K562 (cell line): ENCODE results near the gene DUSP23. TPM values are rescaled to one million over a fixed set of nuclear protein-coding genes. Genes with fewer than 3 reads are reported as not detected.

Experiments used
- ATAC-seq: fragments of 200-7000 bp; cut with Tn5 transposase; 3 replicates; pipeline ENCODE4 v1.9.1; 2020; ENCODE audit warnings: moderate library complexity
- BruUV-seq: library from RNA; stranded (reverse); fragments of 400-500 nt; replicated peaks from 2 replicates; lab custom pipeline; 2021; lab: Mats Ljungman, UMichigan
- CTCF ChIA-PET: fragments of 300-600 bp; formaldehyde crosslinking; extraction: SDS; loops from one replicate; lab custom pipeline; 2021; ENCODE audit warnings: low intra/inter-chr PET ratio; lab: Yijun Ruan, JAX
- POLR2A ChIA-PET: fragments of 300-600, 350-650 bp; sonication (Branson Sonifier 250); formaldehyde crosslinking; extraction: SDS; loops from one replicate; lab custom pipeline; 2021; ENCODE audit warnings: antibody characterized with exemption, inconsistent platforms; lab: Yijun Ruan, JAX
- DNase-seq, 4 experiments: peaks; one replicate each; pipeline versions ENCODE4 v3.0.0 to v3.0.0-alpha.2; 2011 to 2018; ENCODE audit warnings: low spot score in 3 of 4, mixed read lengths in 3 of 4; ENCODE audit errors: extremely low read depth in 1 of 4
- FAIRE-seq: peaks from 2 replicates; lab custom pipeline; 2011; peaks lifted over from hg19 to GRCh38; lab: Jason Lieb, UNC
- H2AFZ ChIP-seq: 2 replicates; pipeline ENCODE4 v1.6.0; 2011; ENCODE audit warnings: low read depth, low read length, control low read depth, inconsistent platforms
- H3K27ac ChIP-seq: fragments of 200-600 bp; 3 replicates; pipeline ENCODE4 v1.8.0; 2011; ENCODE audit warnings: low read depth, mild to moderate bottlenecking, control low read depth, inconsistent platforms, low read length, moderate library complexity, mixed read lengths; ENCODE audit errors: extremely low read depth
- H3K27me3 ChIP-seq, 2 experiments: fragments of 300-600 bp in 1 of 2; 2 replicates in 1 of 2; 3 replicates in 1 of 2; pipeline versions ENCODE4 v1.6.0 to v1.8.0; 2011; ENCODE audit warnings: inconsistent platforms in 2 of 2, low read length in 2 of 2, mild to moderate bottlenecking in 1 of 2, mixed read lengths in 1 of 2, moderate library complexity in 1 of 2; ENCODE audit not compliant: control insufficient read depth in 2 of 2, insufficient read depth in 2 of 2
- H3K36me3 ChIP-seq: fragments of 300-600 bp; 3 replicates; pipeline ENCODE4 v1.8.0; 2011; ENCODE audit warnings: mild to moderate bottlenecking, low read length, inconsistent platforms; ENCODE audit not compliant: control insufficient read depth, insufficient read depth
- H3K4me1 ChIP-seq, 2 experiments: fragments of 200-600 bp in 1 of 2; replicated peaks in 1 of 2; 2 replicates in 1 of 2; 3 replicates in 1 of 2; pipeline versions ENCODE4 v1.5.1 to v1.8.0; 2011; ENCODE audit warnings: inconsistent platforms in 2 of 2, low read length in 2 of 2, mild to moderate bottlenecking in 1 of 2, mixed read lengths in 1 of 2, moderate library complexity in 1 of 2; ENCODE audit not compliant: control insufficient read depth in 2 of 2, insufficient read depth in 2 of 2
- H3K4me2 ChIP-seq: 2 replicates; pipeline ENCODE4 v1.6.1; 2011; ENCODE audit warnings: low read length, control low read depth, inconsistent platforms, mixed read lengths; ENCODE audit not compliant: insufficient read depth
- H3K4me3 ChIP-seq: fragments of 200-600 bp; sonication (generic), shearing (Covaris generic); 2 replicates; pipeline ENCODE4 v1.5.1; 2016; ENCODE audit warnings: control low read depth, inconsistent platforms
- H3K79me2 ChIP-seq: fragments of 200-600 bp; 3 replicates; pipeline ENCODE4 v1.8.0; 2011; ENCODE audit warnings: low read length, inconsistent platforms; ENCODE audit not compliant: control insufficient read depth, insufficient read depth
- H3K9ac ChIP-seq, 2 experiments: 2 replicates each; pipeline versions ENCODE4 v1.6.0 to v1.6.1; 2011; ENCODE audit warnings: low read depth in 2 of 2, low read length in 2 of 2, control low read depth in 1 of 2, inconsistent platforms in 1 of 2, mild to moderate bottlenecking in 1 of 2, mixed read lengths in 1 of 2; ENCODE audit not compliant: insufficient read depth in 1 of 2
- H3K9me1 ChIP-seq: one replicate; pipeline ENCODE4 v1.6.0; 2011; ENCODE audit warnings: inconsistent platforms, mild to moderate bottlenecking, low read length, moderate library complexity; ENCODE audit not compliant: control insufficient read depth, insufficient read depth
- H3K9me3 ChIP-seq: replicated peaks from 2 replicates; pipeline ENCODE4 v1.5.1; 2011; ENCODE audit warnings: low read depth, low read length, inconsistent platforms; ENCODE audit not compliant: control insufficient read depth, insufficient read depth
- H4K20me1 ChIP-seq: replicated peaks from 2 replicates; pipeline ENCODE4 v1.6.1; 2011; ENCODE audit warnings: low read length, inconsistent platforms, mixed read lengths; ENCODE audit not compliant: control insufficient read depth, insufficient read depth
- ELF1 ChIP-seq: fragments of 200-800 bp; sonication (Bioruptor generic); IDR thresholded peaks from 2 replicates; pipeline ENCODE4 v1.6.1; 2016; ENCODE audit warnings: missing genetic modification characterization, missing compliant biosample characterization
- RFX1 ChIP-seq: fragments of 450-650 bp; IDR thresholded peaks from 2 replicates; pipeline ENCODE4 v1.6.1; 2016; ENCODE audit warnings: mild to moderate bottlenecking, moderate library complexity
- ZNF282 ChIP-seq: sonication (generic); formaldehyde crosslinking; IDR thresholded peaks from 2 replicates; pipeline ENCODE4 v1.8.1; 2023; ENCODE audit warnings: missing genetic modification reagents
- WGBS: fragments of 100-300 bp; shearing (Covaris generic); methylation state at CpG from one replicate; pipeline ENCODE4 v1.1.6; 2016; ENCODE audit warnings: low coverage, mixed read lengths; ENCODE audit not compliant: insufficient coverage; ENCODE audit errors: missing lambda C conversion rate; 5-methylcytosine and 5-hydroxymethylcytosine counted together
- in situ Hi-C: fragments of 300-500 bp; cut with MboI; formaldehyde crosslinking; loops from 4 replicates; pipeline ENCODE4 v1.15.0; 2018; ENCODE audit warnings: inconsistent platforms, mixed read lengths
- intact Hi-C: fragments of 100-400 bp; cut with micrococcal nuclease; formaldehyde crosslinking; loops from 2 replicates; pipeline ENCODE4 v1.14.2; 2022
- polyA plus RNA-seq, 8 experiments: library from polyadenylated mRNA; depleted of rRNA in 4 of 8; stranded (reverse) in 5 of 8; unstranded in 3 of 8; fragments of >200 nt; fragmentation: Nextera tagmentation in 2 of 8; fragmentation: Illumina TruSeq in 1 of 8; extraction: Ambion mirVana in 2 of 8; extraction: Trizol in 1 of 8; gene quantifications; 2 replicates each; pipeline versions ENCODE4 v1.2.1 to v1.2.3, GENCODE V29; 2011 to 2014; ENCODE audit warnings: inconsistent platforms in 1 of 8, missing spikeins in 1 of 8
- total RNA-seq, 7 experiments: library from RNA; depleted of rRNA in 6 of 7; stranded (reverse); fragments of >200 nt in 6 of 7; fragmentation: Illumina TruSeq in 2 of 7; extraction: Trizol in 2 of 7; gene quantifications; 2 replicates each; pipeline versions ENCODE4 v1.2.1 to v1.2.3, GENCODE V29; 2011 to 2021; ENCODE audit warnings: low replicate concordance in 1 of 7

DUSP23 gene
- total and polyA plus RNA-seq, 9 of the 15 experiments (the other 6 are each of a cell fraction or from before 2014, with no cell fraction given): 1.0 to 34.8 (median 13.7) TPM

- intact Hi-C loops (no loop called here), in situ Hi-C loops (no loop called here)
- Histone ChIP-seq H3K27ac (no peak overlapping the region), H3K4me2 (no peak overlapping the region), H4K20me1 (no peaks in the 10 kb centered on the region), H3K9me3 (no peaks in the 10 kb centered on the region), H3K4me1 (no peaks in the 10 kb centered on the region), H3K9me1 (no peaks in the 10 kb centered on the region), H3K27me3 (no peaks in the 10 kb centered on the region), H3K79me2 (no peaks in the 10 kb centered on the region), H3K9ac (no peak overlapping the region), H3K36me3 (no peaks in the 10 kb centered on the region), H3K4me3 (no peak overlapping the region), H2AFZ (no peak overlapping the region)
- ChIA-PET POLR2A (no interaction called here), CTCF (no interaction called here)
- no peak for TF ChIP-seq ELF1 (tag)
- TF ChIP-seq RFX1: peak; percentile 9; the same call in 1 of the 2 replicates
- 5% methylated on average over 4 of the region's 4 CpGs for WGBS
- DNase-seq (no peak), ATAC-seq (no peak), FAIRE-seq (no peak)
- no TSS peak for BruUV-seq
Observed at GRCh38 chr1:159737238-159737916, 43.4 kb upstream of the DUSP23 start.

- Histone ChIP-seq H3K4me2 (no peak overlapping the region), H3K4me3 (no peak overlapping the region), H3K4me1 (no peaks in the 10 kb centered on the region), H3K9ac (no peak overlapping the region), H3K79me2 (no peaks in the 10 kb centered on the region), H3K9me3 (no peaks in the 10 kb centered on the region), H3K27me3 (no peaks in the 10 kb centered on the region), H4K20me1 (no peaks in the 10 kb centered on the region), H2AFZ (no peak overlapping the region), H3K9me1 (no peaks in the 10 kb centered on the region), H3K27ac (no peak overlapping the region), H3K36me3 (no peaks in the 10 kb centered on the region)
- ChIA-PET CTCF (no interaction called here), POLR2A (no interaction called here)
- no peak for FAIRE-seq
- in situ Hi-C loops: no loop called here
- 0% methylated on average over 5 of the region's 5 CpGs for WGBS
- intact Hi-C loops: no loop called here
- no peak for DNase-seq
- ATAC-seq: no peak
- no TSS peak for BruUV-seq
- no peak for TF ChIP-seq ZNF282 (CRISPR knock-in tag)
Observed at GRCh38 chr1:159743651-159744410, 36.9 kb upstream of the DUSP23 start.
